ENCODE measurements around the gene DHX32. TPM values are rescaled to one million over a fixed set of nuclear protein-coding genes. Genes with fewer than 3 reads are reported as not detected.

Gene DHX32
- total RNA-seq, 3 donors from 2014 or later (not counting 1 experiment from before 2014, with no cell fraction given) = 6.9 to 11.9 (median 10.9) TPM

DNA sequence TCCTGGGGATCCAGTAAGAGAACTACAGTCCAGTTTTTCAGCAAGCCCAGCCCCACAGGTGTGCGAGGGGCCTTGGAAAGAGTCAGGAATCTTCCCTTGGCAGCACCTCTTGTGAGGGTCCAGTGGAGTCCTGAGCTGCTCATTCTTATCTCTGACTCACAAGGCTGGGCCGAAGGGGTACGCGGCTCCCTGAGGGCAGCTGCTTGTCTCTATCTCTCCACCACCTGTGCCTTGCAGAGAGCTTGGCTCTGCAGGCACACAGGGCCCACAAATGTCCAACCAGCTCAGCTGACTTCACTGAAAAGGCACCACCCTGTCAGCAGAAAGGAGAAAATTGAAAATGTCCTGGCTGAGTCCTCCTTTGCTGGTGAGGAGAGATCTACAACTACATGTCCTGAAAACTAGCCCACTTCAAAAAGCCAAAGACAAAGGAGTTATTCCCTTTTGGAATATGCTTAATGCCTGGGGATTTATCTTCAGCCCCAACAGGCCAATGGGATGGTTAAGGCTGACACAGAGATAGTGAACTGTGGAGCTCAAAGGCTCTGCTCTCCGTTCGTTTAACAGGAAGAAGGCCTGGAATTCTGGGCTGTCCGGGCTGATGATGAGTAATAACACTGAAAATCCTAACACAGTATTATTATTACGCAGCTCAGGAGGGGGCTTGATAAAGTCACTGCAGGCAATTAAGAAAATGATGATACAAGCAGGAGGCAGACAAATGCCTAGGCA lies 81.5 kb downstream of the DHX32 start:
- peaks cover 26% of the 10 kb centered on the region for H3K36me3 ChIP-seq (ENCODE audit: control insufficient read depth, insufficient read depth, low read length)

DNA sequence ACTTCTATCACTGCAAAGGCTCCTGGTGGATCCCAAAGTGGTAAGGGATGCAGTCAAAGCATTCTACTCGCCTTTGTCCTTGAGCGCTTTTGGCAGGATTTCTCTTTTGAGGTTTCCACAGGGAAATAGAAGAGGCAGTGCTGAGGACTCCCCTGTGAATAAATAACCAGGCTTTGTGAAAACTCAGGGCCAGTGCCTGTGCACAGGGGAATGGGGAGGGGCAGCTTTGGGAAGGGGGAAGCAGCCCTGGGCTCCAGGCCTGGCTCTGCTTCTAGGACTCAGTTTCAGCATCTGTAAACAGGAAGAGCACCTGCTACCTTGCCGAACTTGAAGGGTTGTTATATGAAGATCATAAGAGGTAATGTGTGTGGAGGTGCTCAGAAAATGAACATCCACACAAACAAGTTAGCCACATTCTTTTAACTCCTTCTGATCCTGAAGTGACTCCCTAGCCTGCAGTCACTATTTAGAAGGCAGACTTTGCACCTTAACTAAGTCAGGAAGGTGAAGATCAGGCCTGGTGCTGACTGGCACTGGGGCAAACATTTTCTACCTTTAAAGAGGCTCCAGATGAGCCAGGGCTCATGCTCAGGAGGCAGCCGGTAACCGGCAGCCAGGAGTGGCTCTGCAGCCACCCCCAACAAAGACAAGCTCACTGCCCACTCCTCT lies 83.0 kb downstream of the DHX32 start:
- Mint-ChIP-seq H3K36me3 (peaks cover 12% of the 10 kb centered on the region), H3K27ac (no peak overlapping the region), H3K27me3 (ENCODE audit: low read depth in 2 of 2) (no peaks in the 10 kb centered on the region), H3K4me1 (no peaks in the 10 kb centered on the region), H3K4me3 (no peak overlapping the region), H3K9me3 (no peaks in the 10 kb centered on the region)
- H3K9me3 ChIP-seq (ENCODE audit: control insufficient read depth, insufficient read depth, low read length) = no peaks in the 10 kb centered on the region
- H3K4me1 ChIP-seq (ENCODE audit: control insufficient read depth, insufficient read depth, low read length) = no peaks in the 10 kb centered on the region
- H3K36me3 ChIP-seq (ENCODE audit: control insufficient read depth, insufficient read depth, low read length) = peaks cover 34% of the 10 kb centered on the region
- H3K4me3 ChIP-seq (ENCODE audit: low read length) = no peak overlapping the region
- no peak overlapping the region for H3K27ac ChIP-seq (ENCODE audit: low read length)
- H3K27me3 ChIP-seq (ENCODE audit: control insufficient read depth, insufficient read depth, low read length) = no peaks in the 10 kb centered on the region
- no peak for DNase-seq
- 67% methylated on average over 5 of the region's 5 CpGs for WGBS (ENCODE audit: insufficient coverage)
- TF ChIP-seq, protein P1, sequence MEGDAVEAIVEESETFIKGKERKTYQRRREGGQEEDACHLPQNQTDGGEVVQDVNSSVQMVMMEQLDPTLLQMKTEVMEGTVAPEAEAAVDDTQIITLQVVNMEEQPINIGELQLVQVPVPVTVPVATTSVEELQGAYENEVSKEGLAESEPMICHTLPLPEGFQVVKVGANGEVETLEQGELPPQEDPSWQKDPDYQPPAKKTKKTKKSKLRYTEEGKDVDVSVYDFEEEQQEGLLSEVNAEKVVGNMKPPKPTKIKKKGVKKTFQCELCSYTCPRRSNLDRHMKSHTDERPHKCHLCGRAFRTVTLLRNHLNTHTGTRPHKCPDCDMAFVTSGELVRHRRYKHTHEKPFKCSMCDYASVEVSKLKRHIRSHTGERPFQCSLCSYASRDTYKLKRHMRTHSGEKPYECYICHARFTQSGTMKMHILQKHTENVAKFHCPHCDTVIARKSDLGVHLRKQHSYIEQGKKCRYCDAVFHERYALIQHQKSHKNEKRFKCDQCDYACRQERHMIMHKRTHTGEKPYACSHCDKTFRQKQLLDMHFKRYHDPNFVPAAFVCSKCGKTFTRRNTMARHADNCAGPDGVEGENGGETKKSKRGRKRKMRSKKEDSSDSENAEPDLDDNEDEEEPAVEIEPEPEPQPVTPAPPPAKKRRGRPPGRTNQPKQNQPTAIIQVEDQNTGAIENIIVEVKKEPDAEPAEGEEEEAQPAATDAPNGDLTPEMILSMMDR (IDR thresholded peaks at IDR 0.05) = no peak
- ATAC-seq = no peak
- intact Hi-C loops (cut with micrococcal nuclease) = no loop called here

More for the DNA sequence above, 81.5 kb downstream of the DHX32 start:
- H3K4me1 ChIP-seq (ENCODE audit: control insufficient read depth, insufficient read depth, low read length) = no peaks in the 10 kb centered on the region
- Mint-ChIP-seq H3K27me3 (ENCODE audit: low read depth in 2 of 2) (no peaks in the 10 kb centered on the region), H3K36me3 (no peaks in the 10 kb centered on the region), H3K4me3 (no peak overlapping the region), H3K9me3 (no peaks in the 10 kb centered on the region), H3K27ac (no peak overlapping the region), H3K4me1 (no peaks in the 10 kb centered on the region)
- no peak overlapping the region for H3K27ac ChIP-seq (ENCODE audit: low read length)
- H3K27me3 ChIP-seq (ENCODE audit: control insufficient read depth, insufficient read depth, low read length) = no peaks in the 10 kb centered on the region
- no peak overlapping the region for H3K4me3 ChIP-seq (ENCODE audit: low read length)
- DNase-seq = no peak
- H3K9me3 ChIP-seq (ENCODE audit: control insufficient read depth, insufficient read depth, low read length) = no peaks in the 10 kb centered on the region
- 96% methylated on average over 8 of the region's 8 CpGs for WGBS (ENCODE audit: insufficient coverage)
- TF ChIP-seq, protein P1 (IDR thresholded peaks at IDR 0.05) = no peak
- ATAC-seq = no peak
- intact Hi-C loops (cut with micrococcal nuclease) = no loop called here

DNA sequence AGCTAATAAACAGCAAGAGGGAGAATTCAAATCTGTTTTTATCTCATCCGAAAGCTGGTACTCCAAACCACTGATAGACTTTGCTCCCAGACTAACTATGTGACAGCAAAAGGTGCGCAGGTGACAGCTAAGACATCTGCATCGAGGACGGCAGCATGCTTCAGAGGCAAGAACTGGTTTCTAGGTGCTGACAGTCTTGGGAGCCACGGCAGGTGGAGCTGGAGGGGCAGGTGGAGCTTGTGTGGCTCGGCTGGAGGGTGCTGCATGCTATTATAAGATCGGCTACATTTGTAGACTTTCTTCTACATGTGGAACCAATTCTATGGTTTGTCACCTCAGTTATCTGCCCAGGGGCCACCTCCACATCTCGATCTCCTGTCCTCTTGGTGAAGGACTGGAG lies 83.7 kb downstream of the DHX32 start:
- Mint-ChIP-seq H3K9me3 (no peaks in the 10 kb centered on the region), H3K27ac (no peak overlapping the region), H3K36me3 (peaks cover 12% of the 10 kb centered on the region), H3K27me3 (ENCODE audit: low read depth in 2 of 2) (no peaks in the 10 kb centered on the region), H3K4me1 (peaks cover 5 to 6% of the 10 kb centered on the region in 2 donors), H3K4me3 (no peak overlapping the region)
- peaks cover 7% of the 10 kb centered on the region for H3K4me1 ChIP-seq (ENCODE audit: control insufficient read depth, insufficient read depth, low read length)
- H3K27ac ChIP-seq (ENCODE audit: low read length) = no peak overlapping the region
- no peaks in the 10 kb centered on the region for H3K27me3 ChIP-seq (ENCODE audit: control insufficient read depth, insufficient read depth, low read length)
- no peaks in the 10 kb centered on the region for H3K9me3 ChIP-seq (ENCODE audit: control insufficient read depth, insufficient read depth, low read length)
- intact Hi-C loops (cut with micrococcal nuclease) = no loop called here
- DNase-seq (no peak), ATAC-seq (no peak)
- H3K36me3 ChIP-seq (ENCODE audit: control insufficient read depth, insufficient read depth, low read length) = peaks cover 30% of the 10 kb centered on the region
- 93% methylated on average over 8 of the region's 8 CpGs for WGBS (ENCODE audit: insufficient coverage)
- TF ChIP-seq, protein P1 (IDR thresholded peaks at IDR 0.05) = no peak
- no peak overlapping the region for H3K4me3 ChIP-seq (ENCODE audit: low read length)
